IMR-90 (cell line): ENCODE measurements around the gene PPP2R5E. TPM values are rescaled to one million over a fixed set of nuclear protein-coding genes. Genes with fewer than 3 reads are reported as not detected.

ENCODE experiments used
- ATAC-seq: fragments of 200-7000 bp; cut with Tn5 transposase; 2 replicates; pipeline ENCODE4 v1.9.1; 2020; ENCODE audit warnings: low read depth, mild to moderate bottlenecking, moderate library complexity
- BruUV-seq: library from RNA; stranded (reverse); fragments of 400-500 nt; replicated peaks from 2 replicates; lab custom pipeline; 2021; lab: Mats Ljungman, UMichigan
- CTCF ChIA-PET: fragments of 300-600 bp; formaldehyde crosslinking; extraction: SDS; loops from one replicate; lab custom pipeline; 2021; ENCODE audit warnings: antibody characterized with exemption; lab: Yijun Ruan, JAX
- POLR2A ChIA-PET: fragments of 300-600 bp; sonication (Branson Sonifier 250); formaldehyde crosslinking; loops from one replicate; lab custom pipeline; 2022; ENCODE audit warnings: antibody characterized with exemption; ENCODE audit not compliant: unreplicated experiment; lab: Charles Lee
- DNase-seq: peaks from one replicate; pipeline ENCODE4 v3.0.0; 2013
- H2AFZ ChIP-seq: replicated peaks from 2 replicates; pipeline ENCODE3; 2013; ENCODE audit warnings: low read length, mild to moderate bottlenecking; ENCODE audit not compliant: poor library complexity
- H2AK5ac ChIP-seq: 2 replicates; pipeline ENCODE4 v1.6.1; 2013; ENCODE audit warnings: low read depth, low read length, inconsistent platforms
- H2AK9ac ChIP-seq: replicated peaks from 2 replicates; pipeline ENCODE3; 2013; ENCODE audit warnings: mild to moderate bottlenecking, low read depth, low read length, moderate library complexity; ENCODE audit not compliant: poor library complexity
- H2BK120ac ChIP-seq: 2 replicates; pipeline ENCODE4 v1.6.1; 2013; ENCODE audit warnings: low read depth, low read length, inconsistent platforms
- H2BK15ac ChIP-seq: 3 replicates; pipeline ENCODE4 v1.6.1; 2013; ENCODE audit warnings: low read depth, low read length, inconsistent platforms
- H2BK20ac ChIP-seq: 2 replicates; pipeline ENCODE4 v1.6.1; 2013; ENCODE audit warnings: low read depth, mild to moderate bottlenecking, inconsistent platforms, low read length, moderate library complexity
- H2BK5ac ChIP-seq: 2 replicates; pipeline ENCODE4 v1.6.1; 2013; ENCODE audit warnings: mild to moderate bottlenecking, low read depth, low read length, inconsistent platforms; ENCODE audit not compliant: poor library complexity, severe bottlenecking
- H3K14ac ChIP-seq: replicated peaks from 2 replicates; pipeline ENCODE4 v1.6.1; 2013; ENCODE audit warnings: low read depth, low read length, inconsistent platforms
- H3K18ac ChIP-seq: 2 replicates; pipeline ENCODE4 v1.6.1; 2013; ENCODE audit warnings: low read depth, low read length, control low read depth
- H3K23ac ChIP-seq: 2 replicates; pipeline ENCODE4 v1.6.1; 2013; ENCODE audit warnings: low read depth, low read length, inconsistent platforms
- H3K27ac ChIP-seq: 2 replicates; pipeline ENCODE4 v1.5.1; 2013; ENCODE audit warnings: mild to moderate bottlenecking, control low read depth, low read length; ENCODE audit not compliant: insufficient read depth
- H3K27me3 ChIP-seq: 2 replicates; pipeline ENCODE4 v1.6.1; 2013; ENCODE audit warnings: low read length; ENCODE audit not compliant: control insufficient read depth, insufficient read depth
- H3K36me3 ChIP-seq: 2 replicates; pipeline ENCODE4 v1.6.1; 2013; ENCODE audit warnings: low read length, mixed read lengths; ENCODE audit not compliant: control insufficient read depth, insufficient read depth
- H3K4ac ChIP-seq: 2 replicates; pipeline ENCODE4 v1.6.1; 2013; ENCODE audit warnings: low read depth, low read length, inconsistent platforms
- H3K4me1 ChIP-seq: 2 replicates; pipeline ENCODE4 v1.6.1; 2013; ENCODE audit warnings: low read length, mixed read lengths; ENCODE audit not compliant: control insufficient read depth, insufficient read depth
- H3K4me2 ChIP-seq: 2 replicates; pipeline ENCODE4 v1.6.1; 2013; ENCODE audit warnings: low read depth, mild to moderate bottlenecking, control low read depth, low read length, moderate library complexity
- H3K4me3 ChIP-seq: 2 replicates; pipeline ENCODE4 v1.5.1; 2013; ENCODE audit warnings: low read depth, mild to moderate bottlenecking, control low read depth, low read length, moderate library complexity; ENCODE audit not compliant: insufficient read depth
- H3K56ac ChIP-seq: 2 replicates; pipeline ENCODE4 v1.6.1; 2013; ENCODE audit warnings: low read length, inconsistent platforms; ENCODE audit not compliant: insufficient read depth; ENCODE audit errors: extremely low read depth
- H3K79me1 ChIP-seq, 2 experiments: 2 replicates each; pipeline ENCODE4 v1.6.1; 2013; ENCODE audit warnings: low read length in 2 of 2, inconsistent platforms in 1 of 2, low read depth in 1 of 2
- H3K9ac ChIP-seq: 2 replicates; pipeline ENCODE4 v1.6.1; 2013; ENCODE audit warnings: low read depth, low read length, control low read depth
- H3K9me1 ChIP-seq: 2 replicates; pipeline ENCODE4 v1.6.1; 2013; ENCODE audit warnings: low read length, inconsistent platforms; ENCODE audit not compliant: insufficient read depth
- H3K9me3 ChIP-seq: 2 replicates; pipeline ENCODE4 v1.6.1; 2013; ENCODE audit warnings: low read length; ENCODE audit not compliant: control insufficient read depth, insufficient read depth
- H4K20me1 ChIP-seq: 2 replicates; pipeline ENCODE4 v1.6.1; 2013; ENCODE audit warnings: low read length, inconsistent platforms; ENCODE audit not compliant: insufficient read depth
- H4K5ac ChIP-seq: 2 replicates; pipeline ENCODE4 v1.6.1; 2013; ENCODE audit warnings: mild to moderate bottlenecking, low read depth, low read length, control low read depth
- H4K8ac ChIP-seq, 2 experiments: 2 replicates each; pipeline ENCODE4 v1.6.1; 2013; ENCODE audit warnings: low read depth in 2 of 2, low read length in 2 of 2, control low read depth in 1 of 2, inconsistent platforms in 1 of 2
- H4K91ac ChIP-seq: 2 replicates; pipeline ENCODE4 v1.6.1; 2013; ENCODE audit warnings: low read depth, low read length, inconsistent platforms; ENCODE audit not compliant: insufficient read depth
- BHLHE40 ChIP-seq: fragments of 150-350 bp; IDR thresholded peaks from 2 replicates; pipeline ENCODE4 v1.6.1; 2016; ENCODE audit warnings: mild to moderate bottlenecking, low read depth, low read length
- CEBPB ChIP-seq: IDR thresholded peaks from 2 replicates; pipeline ENCODE4 v1.6.1; 2012; ENCODE audit warnings: low read depth, low read length, improper control_type of control experiment
- CHD1 ChIP-seq: IDR thresholded peaks from 2 replicates; pipeline ENCODE4 v1.6.1; 2012; ENCODE audit warnings: low read depth, low read length, improper control_type of control experiment
- CTCF ChIP-seq: conservative IDR thresholded peaks from 2 replicates; pipeline ENCODE4 v1.5.1; 2012; ENCODE audit warnings: mild to moderate bottlenecking, low read depth, low read length, improper control_type of control experiment
- ELK1 ChIP-seq: fragments of 150-350 bp; IDR thresholded peaks from 2 replicates; pipeline ENCODE4 v1.6.1; 2016; ENCODE audit warnings: low read depth, mild to moderate bottlenecking, low read length, moderate library complexity, borderline replicate concordance
- FOS ChIP-seq: fragments of 150-350 bp; IDR thresholded peaks from 2 replicates; pipeline ENCODE4 v1.6.1; 2016; ENCODE audit warnings: low read depth, low read length
- MAFK ChIP-seq: IDR thresholded peaks from 2 replicates; pipeline ENCODE4 v1.6.1; 2012; ENCODE audit warnings: low read depth, low read length, improper control_type of control experiment
- MAZ ChIP-seq: IDR thresholded peaks from 2 replicates; pipeline ENCODE4 v1.6.1; 2012; ENCODE audit warnings: low read depth, mild to moderate bottlenecking, low read length, improper control_type of control experiment, moderate library complexity, borderline replicate concordance
- MXI1 ChIP-seq: IDR thresholded peaks from 2 replicates; pipeline ENCODE4 v1.6.1; 2012; ENCODE audit warnings: low read depth, mild to moderate bottlenecking, low read length, moderate library complexity, borderline replicate concordance
- NFE2L2 ChIP-seq: fragments of 150-350 bp; IDR thresholded peaks from 2 replicates; pipeline ENCODE4 v1.6.1; 2016; ENCODE audit warnings: low read depth, mild to moderate bottlenecking, low read length
- POLR2A ChIP-seq: IDR thresholded peaks from 2 replicates; pipeline ENCODE4 v1.6.1; 2012; ENCODE audit warnings: mild to moderate bottlenecking, low read depth, low read length
- RAD21 ChIP-seq: IDR thresholded peaks from 2 replicates; pipeline ENCODE4 v1.6.1; 2012; ENCODE audit warnings: low read length, improper control_type of control experiment
- RCOR1 ChIP-seq: IDR thresholded peaks from 2 replicates; pipeline ENCODE4 v1.6.1; 2012; ENCODE audit warnings: mild to moderate bottlenecking, low read length, improper control_type of control experiment; ENCODE audit not compliant: insufficient replicate concordance
- RFX5 ChIP-seq: IDR thresholded peaks from 2 replicates; pipeline ENCODE4 v1.8.0; 2012; ENCODE audit warnings: low read depth, mild to moderate bottlenecking, low read length, moderate library complexity
- SMC3 ChIP-seq: fragments of 150-350 bp; IDR thresholded peaks from 2 replicates; pipeline ENCODE4 v1.6.1; 2016; ENCODE audit warnings: low read depth, mild to moderate bottlenecking, antibody characterized with exemption, low read length, moderate library complexity
- USF2 ChIP-seq: fragments of 150-350 bp; IDR thresholded peaks from 2 replicates; pipeline ENCODE4 v1.6.1; 2017; ENCODE audit warnings: mild to moderate bottlenecking, antibody characterized with exemption, low read length, low read depth
- WGBS, 2 experiments: methylation state at CpG; one replicate each; pipeline versions ENCODE4 v1.1.5 to v1.1.7; 2013; ENCODE audit warnings: missing lambda C conversion rate in 2 of 2; ENCODE audit not compliant: insufficient read length in 1 of 2; ENCODE audit errors: extremely low coverage in 2 of 2; 5-methylcytosine and 5-hydroxymethylcytosine counted together
- dilution Hi-C: fragments of 300-500 bp; cut with HindIII; formaldehyde crosslinking; loops from one replicate; pipeline ENCODE4 v1.14.3; 2018; ENCODE audit warnings: low sequenced_read_pairs; ENCODE audit not compliant: unreplicated experiment
- in situ Hi-C: fragments of 300-500 bp; cut with MboI; formaldehyde crosslinking; loops from 3 replicates; pipeline ENCODE4 v1.14.3; 2019; ENCODE audit warnings: low sequenced_read_pairs, inconsistent platforms, mixed read lengths
- intact Hi-C: fragments of 100-400 bp; cut with micrococcal nuclease; formaldehyde crosslinking; loops from 2 replicates; pipeline ENCODE4 v1.10.0; 2022
- polyA plus RNA-seq, 3 experiments: library from polyadenylated mRNA; depleted of rRNA; stranded (reverse); fragments of >200 nt; gene quantifications; 2 replicates each; pipeline ENCODE4 v1.2.3, GENCODE V29; 2012; ENCODE audit warnings: low replicate concordance in 1 of 3
- total RNA-seq: library from RNA; depleted of rRNA; stranded (reverse); fragments of >200 nt; gene quantifications from 2 replicates; pipeline ENCODE4 v1.2.3, GENCODE V29; 2012

Gene PPP2R5E
- total and polyA plus RNA-seq, 2 of the 4 experiments (the other 2 are of a cell fraction) = 9.7 to 12.2 TPM

- no peak overlapping the region for H2AK9ac ChIP-seq
- no peak overlapping the region for H3K14ac ChIP-seq
- H3K27me3 ChIP-seq = no peaks in the 10 kb centered on the region
- 90% methylated on average over 2 of the region's 8 CpGs; no CpG with 5 or more reads in 1 of the 2 experiments for WGBS, 2 experiments
- H4K5ac ChIP-seq = no peak overlapping the region
- peaks cover 34 to 73% of the 10 kb centered on the region in 2 experiments for H3K79me1 ChIP-seq
- H3K56ac ChIP-seq = no peak overlapping the region
- DNase-seq (no peak), ATAC-seq (no peak)
- H3K9me1 ChIP-seq = peaks cover 8% of the 10 kb centered on the region; the same call in 1 of the 2 replicates
- no peak overlapping the region for H3K23ac ChIP-seq
- H4K91ac ChIP-seq = no peak overlapping the region
- no TSS peak for BruUV-seq
- in situ Hi-C loops = no loop called here
- H2AFZ ChIP-seq = no peak overlapping the region
- H3K9me3 ChIP-seq = no peaks in the 10 kb centered on the region
- intact Hi-C loops = no loop called here
- no peak overlapping the region for H2BK120ac ChIP-seq
- ChIA-PET POLR2A (no interaction called here), CTCF (no interaction called here)
- no peak overlapping the region for H2AK5ac ChIP-seq
- TF ChIP-seq FOS (no peak), ELK1 (no peak), CHD1 (no peak), POLR2A (no peak), NFE2L2 (no peak), MXI1 (no peak), MAZ (no peak), RFX5 (no peak), MAFK (no peak), SMC3 (no peak), CTCF (no peak), USF2 (no peak), RAD21 (no peak), CEBPB (no peak), RCOR1 (no peak), BHLHE40 (no peak)
- H3K36me3 ChIP-seq = no peaks in the 10 kb centered on the region
- no peak overlapping the region for H3K4me2 ChIP-seq
- H4K8ac ChIP-seq = no peak overlapping the region
- no peak overlapping the region for H3K9ac ChIP-seq
- H2BK15ac ChIP-seq = no peak overlapping the region
- no peak overlapping the region for H3K27ac ChIP-seq
- peaks cover 42% of the 10 kb centered on the region for H4K20me1 ChIP-seq
- peaks cover 6% of the 10 kb centered on the region for H3K4me1 ChIP-seq
- dilution Hi-C loops = no loop called here
- no peak overlapping the region for H3K4me3 ChIP-seq
- no peak overlapping the region for H3K4ac ChIP-seq
- no peak overlapping the region for H2BK5ac ChIP-seq
- H2BK20ac ChIP-seq = no peak overlapping the region
- H3K18ac ChIP-seq = no peak overlapping the region
These were observed 77.8 kb downstream of the PPP2R5E start for GRCh38 chr14:63465347-63465746.
